IPS-18c (cell line): ENCODE measurements around the gene REL.
A peak's percentile ranks its signal among the peaks of the same experiment; 100 is the strongest.
"Not testable (repeated sequence)": the region's sequence is repeated elsewhere in the genome, so short reads cannot be mapped to it uniquely, and the experiment has no call there.

Experiments used
- H3K4me3 ChIP-seq: 2 replicates; pipeline ENCODE4 v1.7.0; 2013; ENCODE audit warnings: low read depth, mild to moderate bottlenecking, low read length, moderate library complexity; ENCODE audit not compliant: insufficient read depth
- H3K9me3 ChIP-seq: one replicate; pipeline ENCODE4 v1.6.1; 2013; ENCODE audit warnings: mild to moderate bottlenecking, low read length, moderate library complexity; ENCODE audit not compliant: control insufficient read depth, insufficient read depth

Gene REL

DNA sequence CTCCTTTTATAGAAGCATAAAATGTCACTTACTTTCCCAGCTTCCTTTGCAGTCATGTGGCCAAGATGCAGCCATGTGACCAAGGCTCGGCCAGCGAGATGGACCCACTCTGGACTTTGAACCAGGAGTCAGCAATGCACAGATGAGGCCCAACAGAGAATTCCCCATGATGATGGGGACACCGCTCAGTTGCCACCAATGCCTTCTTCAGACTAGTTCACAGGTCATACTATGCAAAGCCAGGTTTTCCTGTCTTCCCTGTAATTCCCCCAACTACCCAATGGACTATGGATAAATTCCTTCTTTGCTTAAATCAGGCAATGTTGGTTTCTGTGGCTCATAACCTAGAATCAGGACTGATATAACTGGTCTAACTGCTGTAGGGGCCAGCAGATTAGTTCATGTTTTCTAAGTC, 22.5 kb upstream of the REL start:
- no peaks in the 10 kb centered on the region for H3K9me3 ChIP-seq
- H3K4me3 ChIP-seq = no peak overlapping the region

GRCh38 chr2:60861736-60862135, 19.6 kb upstream of the REL start:
- Histone ChIP-seq H3K4me3 (no peak overlapping the region), H3K9me3 (no peaks in the 10 kb centered on the region)

DNA sequence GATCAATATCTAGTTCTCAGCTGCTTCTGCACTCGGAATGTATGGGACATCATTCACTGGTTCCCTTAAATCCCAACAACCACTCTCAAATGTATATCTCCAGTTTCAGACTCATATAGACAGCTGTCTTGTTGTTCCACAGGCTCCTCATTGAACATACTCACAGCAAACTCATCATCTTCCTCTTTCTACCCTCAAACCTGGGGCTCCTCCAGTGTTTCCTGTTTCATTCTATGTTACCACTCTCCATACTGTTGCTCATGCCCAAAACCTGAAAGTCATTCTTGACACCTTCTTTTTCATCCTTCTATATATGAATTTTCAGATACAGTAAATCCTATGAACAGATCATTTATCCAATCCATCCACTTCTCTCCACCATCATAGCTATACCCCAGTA, 18.7 kb upstream of the REL start:
- no peak overlapping the region for H3K4me3 ChIP-seq
- no peaks in the 10 kb centered on the region for H3K9me3 ChIP-seq

DNA sequence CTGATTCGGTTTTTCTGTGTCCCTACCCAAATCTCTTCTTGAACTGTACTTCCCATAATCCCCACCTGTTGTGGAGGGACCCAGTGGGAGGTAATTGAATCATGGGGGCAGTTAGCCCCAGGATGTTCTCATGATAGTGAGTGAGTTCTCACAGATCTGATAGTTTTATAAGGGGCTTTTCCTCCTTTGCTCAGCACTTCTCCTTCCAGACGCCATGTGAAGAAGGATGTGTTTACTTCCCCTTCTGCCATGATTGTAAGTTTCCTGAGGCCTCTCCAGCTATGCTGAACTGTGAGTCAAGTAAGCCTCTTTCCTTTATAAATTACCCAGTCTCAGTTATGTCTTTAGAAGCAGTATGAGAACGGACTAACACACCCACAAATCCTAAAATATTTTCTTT, 16.0 kb upstream of the REL start:
- H3K9me3 ChIP-seq, H3K4me3 ChIP-seq: not testable (repeated sequence)

- H3K9me3 ChIP-seq = no peaks in the 10 kb centered on the region
- H3K4me3 ChIP-seq = no peak overlapping the region
These were observed 14.4 kb upstream of the REL start for GRCh38 chr2:60867007-60867406.

DNA sequence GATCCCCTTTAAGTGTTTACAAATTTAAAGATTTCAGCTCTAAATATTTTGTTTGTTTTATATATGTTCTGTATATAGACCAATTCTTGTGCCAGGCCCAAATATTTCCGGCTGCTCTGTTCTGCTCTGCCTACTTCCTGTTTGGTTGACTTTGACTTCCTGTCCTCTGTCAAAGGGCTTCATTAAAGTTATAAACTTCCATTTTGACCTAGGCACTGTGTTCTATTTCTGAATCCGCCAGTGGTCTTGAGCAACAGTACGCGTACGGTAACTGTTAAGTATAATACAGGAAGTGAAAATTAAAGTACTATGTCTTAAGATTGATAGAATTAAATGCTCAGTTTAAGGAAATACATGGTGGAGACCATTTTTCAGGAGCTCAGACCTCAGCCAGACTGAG, 13.5 kb upstream of the REL start:
- no peak overlapping the region for H3K4me3 ChIP-seq
- no peaks in the 10 kb centered on the region for H3K9me3 ChIP-seq

- no peak overlapping the region for H3K4me3 ChIP-seq
- no peaks in the 10 kb centered on the region for H3K9me3 ChIP-seq
These were observed 12.6 kb upstream of the REL start for GRCh38 chr2:60868589-60869273.

GRCh38 chr2:60872510-60872928, 8.9 kb upstream of the REL start:
- Histone ChIP-seq H3K4me3 (no peak overlapping the region), H3K9me3 (no peaks in the 10 kb centered on the region)

DNA sequence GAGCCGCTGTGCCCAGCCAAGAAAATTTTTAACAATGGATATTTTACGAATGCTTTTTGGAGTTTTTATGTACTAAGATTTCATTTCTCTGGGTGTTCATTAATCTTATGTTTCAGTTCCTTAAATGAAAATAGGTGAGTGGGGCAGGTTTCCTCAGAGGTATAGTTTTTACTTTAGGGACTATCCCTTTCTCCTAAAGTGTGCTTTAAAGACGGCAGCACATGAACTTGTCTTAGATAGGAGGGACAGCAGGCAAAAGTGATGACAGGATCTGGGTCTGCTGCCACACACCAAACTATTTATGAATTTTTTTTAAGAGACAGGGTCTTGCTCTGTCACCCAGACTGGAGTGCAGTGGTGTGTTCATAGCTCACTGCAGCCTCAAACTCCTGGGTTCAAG, 8.0 kb upstream of the REL start:
- no peaks in the 10 kb centered on the region for H3K9me3 ChIP-seq
- H3K4me3 ChIP-seq = no peak overlapping the region

DNA sequence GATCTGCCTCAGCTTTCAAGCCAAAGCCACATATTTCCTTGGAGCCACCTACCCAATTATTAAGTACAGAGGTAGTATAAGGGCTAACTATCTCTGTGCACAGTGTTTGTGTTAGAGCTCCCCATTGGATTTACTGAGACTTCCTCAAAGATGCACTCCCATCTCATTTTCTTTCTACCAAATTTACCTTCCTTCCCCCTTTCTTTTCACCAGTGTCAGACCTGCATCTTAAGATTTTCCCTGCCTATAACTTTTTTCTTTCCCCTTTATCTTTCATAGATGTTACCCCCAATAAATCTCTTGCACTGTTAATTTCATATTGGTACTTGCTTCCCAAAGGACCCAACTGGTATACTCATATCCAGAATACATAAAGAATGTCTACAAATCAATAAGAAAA, 5.9 kb upstream of the REL start:
- Histone ChIP-seq H3K9me3 (no peaks in the 10 kb centered on the region), H3K4me3 (no peak overlapping the region)

GRCh38 chr2:60880643-60881046, 729 bp upstream of the REL start:
- Histone ChIP-seq H3K4me3 (peak overlapping the region; percentile 83), H3K9me3 (no peaks in the 10 kb centered on the region)

DNA sequence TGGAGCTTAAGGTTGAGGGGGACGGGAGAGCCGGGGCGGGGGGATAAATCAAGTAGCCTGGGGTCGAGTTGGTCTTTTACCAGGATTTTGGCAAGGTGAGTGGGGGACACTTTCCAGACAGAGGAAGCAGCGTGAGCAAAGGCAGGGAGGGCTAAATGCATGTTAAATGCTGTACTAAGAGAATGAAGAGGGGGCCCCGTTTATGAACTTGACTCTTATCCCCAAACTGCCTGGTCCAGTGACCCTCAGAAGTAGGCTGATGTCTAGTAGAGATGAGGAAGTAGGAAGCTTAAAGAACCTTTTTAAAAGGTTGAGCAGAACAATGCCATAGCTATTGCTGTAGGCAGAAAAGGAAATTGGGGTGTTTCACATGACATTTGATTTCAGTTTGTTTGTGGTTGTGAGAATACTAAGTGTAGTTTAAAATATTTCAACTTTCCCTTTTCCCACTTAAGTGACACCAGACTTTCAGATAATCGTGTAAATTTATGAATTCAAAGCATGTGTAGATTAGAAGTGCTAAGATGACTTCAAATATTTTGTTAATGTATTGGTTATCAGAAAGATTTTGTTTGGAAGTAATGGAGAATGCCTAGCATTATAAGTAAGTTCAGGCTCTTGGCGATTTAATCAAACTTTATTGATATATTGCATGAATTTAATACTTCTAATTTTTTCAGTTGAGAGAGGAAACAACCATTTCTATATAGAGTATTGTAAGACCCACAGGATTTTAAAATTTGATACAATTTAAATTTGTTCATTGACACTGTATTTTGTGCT, 1.8 kb downstream of the REL start:
- H3K4me3 ChIP-seq = peak overlapping the region; percentile 34; the same call in 1 of the 2 replicates

GRCh38 chr2:60883896-60884295, 2.5 kb downstream of the REL start:
- Histone ChIP-seq H3K4me3 (no peak overlapping the region), H3K9me3 (no peaks in the 10 kb centered on the region)

More for the DNA sequence above, 1.8 kb downstream of the REL start:
- no peaks in the 10 kb centered on the region for H3K9me3 ChIP-seq

DNA sequence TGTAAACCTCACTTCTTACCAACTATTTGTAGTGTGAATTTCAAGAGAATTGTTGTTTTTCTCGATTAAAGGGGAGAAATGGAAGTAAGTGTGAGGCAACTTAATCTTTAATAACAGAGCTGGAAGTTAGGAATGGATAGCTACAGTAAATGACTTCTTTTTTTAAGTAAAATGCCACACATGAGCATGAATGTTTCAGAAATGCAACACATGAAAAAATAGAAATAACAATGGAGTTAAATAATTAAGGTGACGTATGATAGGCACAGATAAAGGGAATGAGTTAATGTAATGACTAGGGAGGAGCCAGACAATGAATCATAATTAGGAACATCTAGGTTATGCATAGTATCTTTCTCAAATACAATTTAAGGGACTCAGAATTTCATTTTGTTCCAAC, 3.4 kb downstream of the REL start:
- no peak overlapping the region for H3K4me3 ChIP-seq
- no peaks in the 10 kb centered on the region for H3K9me3 ChIP-seq

DNA sequence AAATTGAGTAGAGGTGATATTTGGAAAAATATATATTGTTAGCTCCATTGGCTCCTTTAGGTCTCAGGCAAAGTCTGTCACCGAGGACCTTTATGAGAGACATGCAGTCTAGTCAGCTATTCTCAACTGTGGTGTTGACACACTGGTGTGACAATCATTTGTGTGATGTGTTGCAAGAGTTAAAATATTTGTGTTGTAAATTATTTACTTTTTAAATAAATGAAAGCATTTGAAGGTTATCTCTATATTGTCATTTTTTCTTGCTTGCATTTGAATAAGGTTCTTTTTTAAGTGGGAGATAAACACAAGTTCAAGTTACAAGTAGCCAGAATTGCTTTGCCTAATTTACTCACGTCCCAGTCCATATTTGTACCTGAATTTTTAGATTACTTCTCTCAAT, 4.3 kb downstream of the REL start:
- H3K9me3 ChIP-seq = no peaks in the 10 kb centered on the region
- H3K4me3 ChIP-seq = no peak overlapping the region

DNA sequence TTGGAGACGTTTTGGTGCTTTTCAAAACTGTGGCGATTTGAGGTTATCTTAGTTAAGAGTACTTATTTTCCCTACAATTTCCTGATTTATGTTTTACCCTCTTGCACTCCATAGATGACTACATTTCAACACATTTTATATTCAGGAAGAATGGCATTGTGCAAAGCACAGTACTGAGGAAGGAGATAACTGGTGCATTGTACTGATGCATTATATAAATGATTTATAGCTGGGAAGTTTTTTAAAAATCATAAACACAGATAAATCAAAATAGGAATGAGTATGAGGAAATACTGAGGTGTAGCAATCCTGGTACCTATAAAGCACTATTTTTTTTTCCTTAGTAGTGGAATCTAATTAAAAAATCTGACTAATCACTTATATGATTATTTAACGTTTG, 5.6 kb downstream of the REL start:
- Histone ChIP-seq H3K4me3 (no peak overlapping the region), H3K9me3 (no peaks in the 10 kb centered on the region)

DNA sequence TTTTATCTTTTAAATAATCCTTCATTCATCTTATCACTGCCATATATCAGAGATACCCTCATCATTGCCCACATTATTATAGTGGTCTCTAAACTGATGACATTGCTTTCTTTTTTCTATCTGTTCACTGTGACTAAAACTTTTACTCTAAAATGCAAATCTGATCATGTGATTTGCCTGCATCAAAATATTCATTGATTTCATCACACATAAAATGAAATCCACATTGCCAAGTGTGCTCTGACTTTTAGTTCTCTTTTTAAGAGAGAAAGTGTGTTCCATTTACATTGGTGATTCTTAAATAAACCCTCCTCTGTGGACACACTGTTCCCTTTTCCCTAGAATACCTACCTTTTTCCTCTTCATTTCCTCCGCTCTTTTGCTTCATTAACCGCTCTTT, 7.5 kb downstream of the REL start:
- Histone ChIP-seq H3K9me3 (peaks cover 2% of the 10 kb centered on the region), H3K4me3 (no peak overlapping the region)

GRCh38 chr2:60889581-60890392, 8.4 kb downstream of the REL start:
- H3K4me3 ChIP-seq, H3K9me3 ChIP-seq: not testable (repeated sequence)
